Subcutaneous abdominal adipose tissue (tissue), 5 donors: ENCODE data around the gene C17orf113.
"Not testable (repeated sequence)": the region's sequence is repeated elsewhere in the genome, so short reads cannot be mapped to it uniquely, and the experiment has no call there.

Source experiments
- H3K27ac ChIP-seq: one replicate; pipeline ENCODE4 v1.7.0; 2013; ENCODE audit warnings: low read depth, mild to moderate bottlenecking, inconsistent platforms, low read length, moderate library complexity
- H3K27me3 ChIP-seq, 5 donors: one replicate each; pipeline ENCODE4 v1.7.0; 2013; ENCODE audit warnings: low read length in 5 of 5, inconsistent platforms in 1 of 5; ENCODE audit not compliant: control insufficient read depth in 5 of 5, insufficient read depth in 4 of 5
- H3K36me3 ChIP-seq, 5 donors: one replicate each; pipeline ENCODE4 v1.7.0; 2013; ENCODE audit warnings: low read length in 5 of 5; ENCODE audit not compliant: control insufficient read depth in 5 of 5, insufficient read depth in 5 of 5
- H3K4me1 ChIP-seq, 5 donors: one replicate each; pipeline ENCODE4 v1.7.0; 2013; ENCODE audit warnings: low read length in 5 of 5, mild to moderate bottlenecking in 3 of 5, moderate library complexity in 1 of 5; ENCODE audit not compliant: control insufficient read depth in 5 of 5, insufficient read depth in 5 of 5
- H3K4me3 ChIP-seq, 5 donors: one replicate each; pipeline ENCODE4 v1.7.0; 2013; ENCODE audit warnings: low read length in 5 of 5, low read depth in 1 of 5
- H3K9ac ChIP-seq, 5 donors: one replicate each; pipeline ENCODE4 v1.7.0; 2013; ENCODE audit warnings: low read length in 5 of 5, mild to moderate bottlenecking in 4 of 5, moderate library complexity in 3 of 5
- H3K9me3 ChIP-seq, 5 donors: one replicate each; pipeline ENCODE4 v1.7.0; 2013; ENCODE audit warnings: low read length in 5 of 5; ENCODE audit not compliant: control insufficient read depth in 5 of 5
- donor health status: healthy.
- donor health status: healthy.
- donor health status: healthy.
- donor health status: healthy.
- donor health status: healthy.

C17orf113 gene

DNA sequence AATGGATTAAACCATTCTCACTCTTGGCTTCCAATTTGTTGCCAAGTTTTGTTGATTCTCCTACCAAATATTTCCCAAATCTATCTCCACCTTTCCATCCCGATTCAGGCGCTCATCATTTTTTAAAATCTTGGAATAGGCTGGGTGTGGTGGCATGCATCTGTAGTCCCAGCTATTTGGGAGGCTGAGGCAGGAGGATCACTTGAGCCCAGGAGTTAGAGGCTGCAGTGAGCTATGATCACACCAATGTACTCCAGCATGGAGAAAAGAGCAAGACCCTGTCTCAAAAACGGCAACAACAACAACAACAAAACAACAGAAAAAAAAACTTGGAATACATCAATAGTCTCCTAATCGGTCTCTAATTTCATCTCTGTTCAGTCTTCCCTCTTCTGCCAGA, 31.4 kb downstream of the C17orf113 start:
- Histone ChIP-seq H3K4me1 (peaks cover 6 to 58% (median 53%) of the 10 kb centered on the region in 5 donors), H3K36me3 (peaks cover 0 to 25% (median 21%) of the 10 kb centered on the region in 5 donors), H3K9ac (no peak overlapping the region), H3K27ac (no peak overlapping the region), H3K27me3 (no peaks in the 10 kb centered on the region), H3K4me3 (no peak overlapping the region), H3K9me3 (no peaks in the 10 kb centered on the region)

- H3K4me3 ChIP-seq, result peak overlapping the region in 4 of 5 donors; percentile 86 to 99 (median 96)
- no peaks in the 10 kb centered on the region for H3K27me3 ChIP-seq
- H3K27ac ChIP-seq, result peak overlapping the region; percentile 98
- H3K9ac ChIP-seq, result peak overlapping the region in 2 of 5 donors; percentile 98 to 99
- peaks cover 0 to 19% (median 15%) of the 10 kb centered on the region in 5 donors for H3K36me3 ChIP-seq
- H3K9me3 ChIP-seq, result no peaks in the 10 kb centered on the region
- peaks cover 6 to 57% (median 51%) of the 10 kb centered on the region in 5 donors for H3K4me1 ChIP-seq
Measured at GRCh38 chr17:42018339-42018738, 32.1 kb downstream of the C17orf113 start.

GRCh38 chr17:42017866-42018200, 32.6 kb downstream of the C17orf113 start:
- peaks cover 6 to 60% (median 53%) of the 10 kb centered on the region in 5 donors for H3K4me1 ChIP-seq
- no peaks in the 10 kb centered on the region for H3K27me3 ChIP-seq
- no peaks in the 10 kb centered on the region for H3K9me3 ChIP-seq
- H3K27ac ChIP-seq, result peak overlapping the region; percentile 98
- peak overlapping the region; percentile 86 to 99 (median 99) for H3K4me3 ChIP-seq
- peak overlapping the region; percentile 90 to 99 (median 97) for H3K9ac ChIP-seq
- peaks cover 0 to 14% (median 11%) of the 10 kb centered on the region in 5 donors for H3K36me3 ChIP-seq

DNA sequence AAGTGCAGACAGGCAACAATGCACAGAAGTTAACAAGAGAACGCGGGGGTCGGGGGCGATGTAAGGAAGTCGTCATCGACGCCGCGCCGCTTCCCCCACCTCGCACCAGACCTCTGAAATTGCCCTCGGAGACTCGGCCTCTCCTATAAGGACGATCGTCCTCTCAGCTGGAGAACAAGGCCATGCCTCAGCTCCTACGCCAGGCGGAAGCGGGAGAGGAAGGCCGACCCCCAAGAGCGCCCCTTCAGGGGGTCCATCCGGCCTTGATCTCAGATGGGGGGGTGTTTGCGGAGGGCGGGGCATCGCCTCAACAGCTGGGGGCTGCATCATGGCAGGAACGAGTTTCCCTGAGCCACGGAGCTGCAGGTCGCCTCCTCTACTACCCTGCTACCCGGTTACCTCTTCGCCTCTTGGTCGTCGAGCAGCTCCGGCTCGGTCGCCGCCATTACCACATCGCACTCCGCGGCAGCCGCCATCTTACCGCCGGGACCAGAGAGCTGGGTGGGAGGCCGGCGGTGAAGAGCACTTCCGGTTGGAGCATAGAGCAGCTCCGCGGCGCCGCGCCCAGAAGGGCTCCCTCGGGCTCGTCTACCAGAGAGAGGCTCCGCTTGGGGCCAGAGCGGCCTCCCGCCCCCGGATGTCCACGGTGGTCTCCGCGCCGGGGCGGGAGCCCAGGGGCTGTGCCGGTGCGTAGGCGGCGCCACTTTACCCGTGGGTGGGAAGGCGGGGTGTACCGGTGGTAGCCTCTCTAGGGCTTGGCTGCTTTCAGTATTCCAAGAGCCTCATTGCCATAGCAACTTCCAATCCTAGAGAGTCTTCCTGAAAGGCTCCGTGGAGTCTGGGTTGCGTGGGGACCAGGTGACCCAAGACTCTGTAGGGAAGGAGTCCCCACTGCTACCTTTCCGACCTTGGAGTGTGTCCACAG, 33.2 kb downstream of the C17orf113 start, which contains the start of gene DNAJC7:
Gene DNAJC7 (minus strand): TSS at position 499 of the 925 bp plus-strand sequence. CDS start 23 bp downstream, at position 476.
- peak within 1 kb of the TSS; percentile 92 to 99 (median 99) for H3K4me3 ChIP-seq
- peaks cover 0 to 7% (median 4%) of the 10 kb centered on the region in 5 donors for H3K36me3 ChIP-seq
- peaks cover 6 to 65% (median 56%) of the 10 kb centered on the region in 5 donors for H3K4me1 ChIP-seq
- peak within 1 kb of the TSS; percentile 98 for H3K27ac ChIP-seq
- H3K9ac ChIP-seq, result peak within 1 kb of the TSS; percentile 90 to 99 (median 97)
- H3K27me3 ChIP-seq, result no peaks in the 10 kb centered on the region
- no peaks in the 10 kb centered on the region for H3K9me3 ChIP-seq

DNA sequence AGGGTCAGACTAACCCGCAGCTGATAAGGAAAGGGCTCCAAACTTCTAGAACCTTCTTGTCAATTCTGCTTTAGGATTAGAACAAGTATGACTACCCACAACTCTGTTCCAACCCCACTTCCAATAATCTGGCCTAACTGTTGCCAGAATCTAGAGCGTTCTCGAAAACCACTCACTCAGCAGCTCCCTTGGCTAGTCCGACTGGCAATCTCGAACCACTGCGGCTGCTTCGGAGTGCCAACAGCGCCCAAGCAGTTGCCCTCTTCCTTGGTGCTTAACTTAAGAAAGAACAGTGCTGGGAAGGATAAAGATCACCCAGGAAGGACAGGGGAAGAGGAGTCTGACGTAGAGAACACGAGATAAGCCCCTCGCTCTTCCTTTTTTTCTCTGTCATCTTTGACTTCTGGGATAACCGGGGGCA, 34.0 kb downstream of the C17orf113 start:
- H3K36me3 ChIP-seq, result peaks cover 0 to 1% (median 0%) of the 10 kb centered on the region in 5 donors
- H3K9me3 ChIP-seq, result no peaks in the 10 kb centered on the region
- no peaks in the 10 kb centered on the region for H3K27me3 ChIP-seq
- peaks cover 6 to 68% (median 62%) of the 10 kb centered on the region in 5 donors for H3K4me1 ChIP-seq
- peak overlapping the region; percentile 98 for H3K27ac ChIP-seq
- peak overlapping the region; percentile 92 to 99 (median 99) for H3K4me3 ChIP-seq
- H3K9ac ChIP-seq, result peak overlapping the region; percentile 19 to 99 (median 97)

DNA sequence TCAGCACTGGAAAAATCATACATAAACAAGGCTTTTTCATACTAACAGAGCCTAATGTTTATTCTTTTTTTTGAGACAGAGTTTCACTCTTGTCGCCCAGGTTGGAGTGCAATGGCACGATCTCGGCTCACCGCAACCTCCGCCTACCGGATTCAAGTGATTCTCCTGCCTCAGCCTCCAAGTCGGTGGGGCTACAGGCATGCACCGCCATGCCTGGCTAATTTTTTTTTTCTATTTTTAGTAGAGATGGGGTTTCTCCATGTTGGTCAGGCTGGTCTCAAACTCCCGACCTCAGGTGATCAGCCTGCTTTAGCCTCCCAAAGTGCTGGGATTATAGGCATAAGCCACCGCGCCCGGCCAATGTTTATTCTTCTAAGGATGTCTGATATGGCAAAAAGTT, 36.7 kb downstream of the C17orf113 start:
- H3K36me3 ChIP-seq, H3K27me3 ChIP-seq, H3K4me3 ChIP-seq, H3K9me3 ChIP-seq: not testable (repeated sequence)
- Histone ChIP-seq H3K4me1 (peaks cover 6 to 76% (median 73%) of the 10 kb centered on the region in 5 donors), H3K27ac (peak overlapping the region; percentile 2), H3K9ac (peak overlapping the region in 1 of 5 donors; percentile 52)

- peak overlapping the region; percentile 2 for H3K27ac ChIP-seq
- H3K4me1 ChIP-seq, result peaks cover 2 to 68% (median 66%) of the 10 kb centered on the region in 5 donors
Measured at GRCh38 chr17:42012363-42012762, 38.0 kb downstream of the C17orf113 start.

DNA sequence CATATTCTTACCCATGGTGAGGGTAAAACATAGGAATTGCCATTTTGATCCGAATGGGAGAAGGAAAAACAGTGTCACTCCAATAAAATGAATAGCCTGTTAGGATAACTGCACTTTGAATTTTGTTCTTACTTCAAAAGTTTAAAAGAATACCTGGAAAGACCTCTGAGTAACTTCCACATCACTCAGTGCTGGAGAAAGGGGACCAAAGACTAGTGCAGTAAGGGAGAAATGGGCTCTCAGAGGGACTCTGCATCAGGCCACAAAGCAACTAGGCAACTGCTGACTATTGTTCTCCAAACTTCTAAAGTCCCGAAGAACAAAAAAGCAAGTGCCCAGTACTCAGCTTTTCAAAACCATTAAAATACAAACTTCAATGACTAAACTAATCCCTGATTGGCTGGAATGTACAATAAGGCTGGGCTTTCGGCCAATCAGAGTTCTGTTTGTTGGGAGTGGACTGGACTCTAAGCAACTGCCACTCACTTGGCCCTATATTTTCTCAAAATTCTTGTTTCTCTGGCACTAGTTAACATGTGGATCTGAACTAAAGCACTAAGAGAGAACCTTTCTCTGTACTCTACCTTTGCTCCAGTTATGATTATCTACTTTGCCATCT, 39.4 kb downstream of the C17orf113 start:
- peak overlapping the region in 2 of 5 donors; percentile 32 to 52 for H3K9ac ChIP-seq
- no peak overlapping the region for H3K4me3 ChIP-seq
- no peaks in the 10 kb centered on the region for H3K9me3 ChIP-seq
- H3K36me3 ChIP-seq, result no peaks in the 10 kb centered on the region
- H3K4me1 ChIP-seq, result peaks cover 2 to 66% (median 65%) of the 10 kb centered on the region in 5 donors
- H3K27ac ChIP-seq, result peak overlapping the region; percentile 73
- no peaks in the 10 kb centered on the region for H3K27me3 ChIP-seq

More at GRCh38 chr17:42012363-42012762, 38.0 kb downstream of the C17orf113 start:
- not testable (repeated sequence) for H3K27me3 ChIP-seq, H3K4me3 ChIP-seq, H3K36me3 ChIP-seq, H3K9me3 ChIP-seq
- peak overlapping the region in 1 of 5 donors; percentile 41 for H3K9ac ChIP-seq

DNA sequence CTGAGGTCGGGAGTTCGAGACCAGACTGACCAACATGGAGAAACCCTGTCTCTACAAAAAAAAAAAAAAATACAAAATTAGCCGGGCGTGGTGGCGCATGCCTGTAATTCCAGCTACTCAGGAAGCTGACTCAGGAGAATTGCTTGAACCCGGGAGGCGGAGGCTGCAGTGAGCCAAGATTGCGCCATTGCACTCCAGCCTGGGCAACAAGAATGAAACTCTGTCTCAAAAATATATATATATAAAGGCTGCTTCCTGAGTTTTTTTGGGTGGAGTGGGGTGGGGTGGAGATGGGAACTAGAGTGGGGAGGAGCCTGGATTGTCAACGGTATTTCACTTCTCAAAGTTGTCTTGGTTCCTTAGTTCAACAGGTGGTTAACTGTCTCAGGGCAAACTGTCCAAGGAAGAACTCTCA, 40.1 kb downstream of the C17orf113 start:
- not testable (repeated sequence) for H3K4me3 ChIP-seq, H3K9me3 ChIP-seq, H3K27me3 ChIP-seq, H3K36me3 ChIP-seq
- H3K27ac ChIP-seq, result peak overlapping the region; percentile 73
- peak overlapping the region in 1 of 5 donors; percentile 32 for H3K9ac ChIP-seq
- H3K4me1 ChIP-seq, result peaks cover 0 to 63% (median 59%) of the 10 kb centered on the region in 5 donors
